Activated T-helper 17 cell treated with anti-CD3 and anti-CD28 coated beads, Interleukin-2, amount 50 U/mL, for 72 hours (primary cell): Measurements from ENCODE around the gene RASGRF2. TPM values are rescaled to one million over a fixed set of nuclear protein-coding genes. Genes with fewer than 3 reads are reported as not detected.

Experiments
- ATAC-seq: fragments of 150-1000 bp; cut with Tn5 transposase; replicated peaks from 2 replicates; pipeline ENCODE4 v1.10.0; 2021; ENCODE audit warnings: mild to moderate bottlenecking, moderate library complexity
- H3K27ac Mint-ChIP-seq: one replicate; pipeline ENCODE4 v1.8.0; 2022; ENCODE audit warnings: mixed read lengths
- H3K27me3 Mint-ChIP-seq: one replicate; pipeline ENCODE4 v1.8.0; 2022; ENCODE audit warnings: mixed read lengths
- H3K36me3 Mint-ChIP-seq: one replicate; pipeline ENCODE4 v1.8.0; 2022; ENCODE audit warnings: low read depth, mild to moderate bottlenecking, mixed read lengths
- H3K4me1 Mint-ChIP-seq: one replicate; pipeline ENCODE4 v1.8.0; 2022; ENCODE audit warnings: mixed read lengths
- H3K4me3 Mint-ChIP-seq: one replicate; pipeline ENCODE4 v1.8.0; 2022; ENCODE audit warnings: mild to moderate bottlenecking, mixed read lengths
- H3K9me3 Mint-ChIP-seq: one replicate; pipeline ENCODE4 v1.8.0; 2022; ENCODE audit warnings: mixed read lengths
- total RNA-seq, 2 donors: library from RNA; stranded (reverse); gene quantifications; one replicate each; pipeline ENCODE4 v1.2.3, GENCODE V29; 2022

RASGRF2 gene
- total RNA-seq, 2 donors from 2014 or later, result 6.8 to 7.6 TPM

DNA sequence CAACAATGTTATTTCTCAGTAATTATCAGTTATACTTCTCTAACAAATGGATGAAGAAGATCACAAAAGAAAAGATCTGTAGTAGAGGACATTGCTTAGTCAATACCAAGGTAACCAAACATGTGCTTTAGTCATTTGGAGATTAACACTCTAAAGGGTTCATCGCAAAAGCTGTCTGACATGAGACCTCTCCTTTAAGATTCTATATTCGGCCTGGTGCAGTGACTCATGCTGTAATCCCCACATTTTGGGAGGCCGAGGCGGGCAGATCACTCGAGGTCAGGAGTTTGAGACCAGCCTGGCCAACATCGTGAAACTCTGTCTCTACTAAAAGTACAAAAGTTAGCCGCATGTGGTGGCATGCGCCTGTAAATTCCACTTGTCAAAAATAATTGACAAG lies 254.7 kb downstream of the RASGRF2 start:
- Mint-ChIP-seq H3K27ac (peak overlapping the region; percentile 20), H3K4me3 (no peak overlapping the region)

DNA sequence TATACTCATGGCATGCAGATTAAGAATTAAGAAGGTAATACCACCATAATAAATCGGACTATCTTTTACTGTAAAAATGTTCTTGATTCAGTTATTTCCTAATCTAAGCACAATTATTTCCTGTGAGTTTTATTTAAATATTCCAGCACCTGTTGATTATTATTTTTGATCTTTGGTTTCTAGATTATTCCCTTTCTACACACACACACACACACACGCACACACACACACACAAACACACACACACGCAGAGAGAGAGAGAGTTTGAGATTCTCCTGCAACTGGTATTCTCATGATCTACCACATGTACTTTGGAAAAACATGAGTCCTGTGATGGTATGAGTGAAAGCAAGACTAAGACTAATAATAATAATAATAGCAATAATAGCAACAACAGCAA lies 256.0 kb downstream of the RASGRF2 start:
- no peaks in the 10 kb centered on the region for H3K27me3 Mint-ChIP-seq
- H3K9me3 Mint-ChIP-seq, result no peaks in the 10 kb centered on the region
- H3K36me3 Mint-ChIP-seq, result peaks cover 58% of the 10 kb centered on the region
- ATAC-seq, result no peak
- no peak overlapping the region for H3K4me3 Mint-ChIP-seq
- peaks cover 21% of the 10 kb centered on the region for H3K4me1 Mint-ChIP-seq
- peak overlapping the region; percentile 44 for H3K27ac Mint-ChIP-seq

More for the DNA sequence above, 254.7 kb downstream of the RASGRF2 start:
- Mint-ChIP-seq H3K36me3 (peaks cover 54% of the 10 kb centered on the region), H3K4me1 (peaks cover 30% of the 10 kb centered on the region), H3K9me3 (no peaks in the 10 kb centered on the region), H3K27me3 (no peaks in the 10 kb centered on the region)
- peak; percentile 30 for ATAC-seq

DNA sequence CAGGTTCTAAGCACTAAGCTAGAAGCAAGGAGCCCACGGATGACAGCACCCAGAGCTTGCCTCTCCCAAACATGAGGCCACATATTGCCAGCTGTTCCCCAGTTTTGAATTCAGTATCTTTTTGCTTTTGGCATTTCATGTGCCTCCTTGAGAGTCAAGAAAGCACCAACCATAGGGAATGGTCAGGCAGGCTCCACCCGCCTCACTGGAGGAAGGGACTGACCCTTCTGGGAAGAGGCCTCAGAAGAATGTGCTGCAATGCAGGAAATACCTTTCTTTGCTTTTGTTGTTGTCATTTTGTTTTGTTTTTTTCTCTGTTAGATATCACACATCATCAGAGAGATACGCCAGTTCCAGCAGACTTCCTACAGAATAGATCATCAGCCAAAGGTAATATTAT lies 259.2 kb downstream of the RASGRF2 start:
- peaks cover 5% of the 10 kb centered on the region for H3K4me1 Mint-ChIP-seq
- no peaks in the 10 kb centered on the region for H3K9me3 Mint-ChIP-seq
- H3K27ac Mint-ChIP-seq, result no peak overlapping the region
- no peaks in the 10 kb centered on the region for H3K27me3 Mint-ChIP-seq
- no peak for ATAC-seq
- H3K36me3 Mint-ChIP-seq, result peaks cover 37% of the 10 kb centered on the region
- H3K4me3 Mint-ChIP-seq, result no peak overlapping the region

DNA sequence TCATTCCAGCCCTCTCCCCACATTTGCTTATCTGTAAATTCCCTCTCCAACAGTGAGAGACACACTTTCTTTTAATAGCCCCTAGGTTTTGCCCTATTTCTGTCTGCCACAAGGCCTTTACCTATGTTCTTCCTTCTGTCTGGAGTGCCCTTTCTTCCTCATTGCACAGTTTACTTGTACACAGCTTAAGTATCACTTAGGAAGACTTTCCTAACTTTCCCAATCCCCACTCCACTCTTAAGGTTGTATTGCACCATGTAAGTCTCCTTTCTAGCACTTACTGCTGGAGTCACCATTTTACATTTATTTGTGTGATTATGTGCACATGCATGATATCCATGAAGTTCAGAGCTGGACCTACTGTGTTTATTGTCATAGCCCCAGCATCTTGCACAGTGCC lies 262.1 kb downstream of the RASGRF2 start:
- Mint-ChIP-seq H3K27ac (no peak overlapping the region), H3K4me1 (no peaks in the 10 kb centered on the region), H3K36me3 (peaks cover 44% of the 10 kb centered on the region), H3K4me3 (no peak overlapping the region), H3K9me3 (no peaks in the 10 kb centered on the region), H3K27me3 (no peaks in the 10 kb centered on the region)
- ATAC-seq, result no peak

DNA sequence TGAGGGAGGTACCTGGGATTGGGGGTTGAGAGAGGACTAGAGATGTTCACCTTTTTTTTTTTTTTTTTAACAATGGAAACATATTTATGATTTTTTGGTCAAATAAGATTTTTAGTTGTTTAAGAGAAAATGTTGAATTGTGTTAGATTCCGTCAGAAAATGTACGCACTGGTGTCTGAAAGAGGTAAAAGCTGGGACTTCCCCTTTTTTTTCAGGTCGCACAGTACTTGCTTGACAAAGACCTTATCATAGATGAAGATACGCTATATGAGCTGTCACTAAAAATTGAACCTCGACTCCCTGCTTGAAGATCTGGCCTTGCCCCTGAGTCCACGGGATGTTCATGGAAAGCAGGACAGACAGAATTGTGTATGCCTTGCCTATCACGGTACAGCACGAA lies 265.3 kb downstream of the RASGRF2 start:
- Mint-ChIP-seq H3K27me3 (no peaks in the 10 kb centered on the region), H3K4me3 (no peak overlapping the region), H3K9me3 (no peaks in the 10 kb centered on the region), H3K27ac (no peak overlapping the region), H3K36me3 (peaks cover 19% of the 10 kb centered on the region), H3K4me1 (no peaks in the 10 kb centered on the region)
- ATAC-seq, result no peak

DNA sequence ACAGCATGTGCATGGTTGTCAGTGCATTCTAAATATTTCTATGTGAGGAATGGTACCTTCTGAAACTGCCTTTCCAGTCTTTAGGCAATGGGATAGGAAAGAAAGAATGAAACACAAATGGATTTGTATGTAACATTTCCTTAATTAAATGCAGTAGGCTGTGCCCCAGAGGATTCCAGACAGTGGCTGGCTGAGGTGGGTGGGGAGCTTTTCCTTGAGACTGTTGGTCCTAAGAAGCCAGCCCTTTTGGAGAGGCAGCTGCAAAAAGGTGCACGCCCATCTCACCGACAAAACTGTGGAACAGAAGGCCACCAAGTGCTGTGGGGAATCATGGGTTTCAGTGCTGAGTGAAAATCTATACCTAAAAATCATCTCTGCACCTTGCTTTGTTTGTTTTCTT lies 266.1 kb downstream of the RASGRF2 start:
- Mint-ChIP-seq H3K36me3 (peaks cover 13% of the 10 kb centered on the region), H3K4me3 (no peak overlapping the region), H3K27ac (no peak overlapping the region), H3K27me3 (no peaks in the 10 kb centered on the region), H3K9me3 (no peaks in the 10 kb centered on the region), H3K4me1 (no peaks in the 10 kb centered on the region)
- ATAC-seq, result no peak

DNA sequence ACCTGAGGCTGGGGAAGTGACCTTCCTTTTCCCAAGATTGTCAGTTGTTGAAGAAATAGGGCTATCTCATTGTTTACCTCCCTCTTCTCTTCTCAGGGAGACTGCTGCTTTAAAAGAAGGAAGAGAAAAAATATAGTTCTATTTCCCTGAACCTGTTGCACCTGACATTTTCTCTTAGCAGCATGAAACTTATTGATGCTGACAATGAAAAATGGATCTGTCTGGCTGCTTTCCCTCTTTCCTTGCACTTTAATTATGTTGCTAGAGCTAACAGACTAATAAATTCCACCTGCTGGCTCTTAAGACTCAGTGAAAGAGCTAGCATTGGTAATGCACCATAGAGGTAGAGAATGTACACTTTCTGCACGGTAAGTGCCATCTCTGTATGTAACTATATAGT lies 266.8 kb downstream of the RASGRF2 start:
- Mint-ChIP-seq H3K9me3 (no peaks in the 10 kb centered on the region), H3K27me3 (no peaks in the 10 kb centered on the region), H3K36me3 (peaks cover 13% of the 10 kb centered on the region), H3K4me1 (no peaks in the 10 kb centered on the region), H3K27ac (no peak overlapping the region), H3K4me3 (no peak overlapping the region)
- no peak for ATAC-seq

DNA sequence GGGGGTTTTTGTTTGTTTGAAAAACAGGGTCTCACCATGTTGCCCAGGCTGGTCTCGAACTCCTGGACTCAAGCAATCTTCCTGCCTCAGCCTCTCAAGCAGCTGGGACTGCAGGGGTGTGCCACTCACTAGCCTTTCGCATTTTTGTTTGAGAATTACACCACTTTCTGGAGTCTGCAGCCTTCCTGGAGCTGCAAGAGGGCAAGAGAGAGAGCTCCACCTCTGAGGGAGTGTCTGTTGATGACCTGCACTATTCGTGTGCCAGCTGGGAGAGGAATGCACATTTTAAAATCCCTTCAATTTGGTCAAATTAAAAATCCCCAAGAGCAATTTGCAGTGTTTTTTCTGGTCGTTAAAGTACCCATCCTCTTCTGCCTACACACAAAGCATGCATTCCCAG lies 267.9 kb downstream of the RASGRF2 start:
- Mint-ChIP-seq H3K36me3 (peaks cover 13% of the 10 kb centered on the region), H3K9me3 (no peaks in the 10 kb centered on the region), H3K27me3 (no peaks in the 10 kb centered on the region), H3K4me1 (no peaks in the 10 kb centered on the region), H3K4me3 (no peak overlapping the region), H3K27ac (no peak overlapping the region)
- no peak for ATAC-seq

DNA sequence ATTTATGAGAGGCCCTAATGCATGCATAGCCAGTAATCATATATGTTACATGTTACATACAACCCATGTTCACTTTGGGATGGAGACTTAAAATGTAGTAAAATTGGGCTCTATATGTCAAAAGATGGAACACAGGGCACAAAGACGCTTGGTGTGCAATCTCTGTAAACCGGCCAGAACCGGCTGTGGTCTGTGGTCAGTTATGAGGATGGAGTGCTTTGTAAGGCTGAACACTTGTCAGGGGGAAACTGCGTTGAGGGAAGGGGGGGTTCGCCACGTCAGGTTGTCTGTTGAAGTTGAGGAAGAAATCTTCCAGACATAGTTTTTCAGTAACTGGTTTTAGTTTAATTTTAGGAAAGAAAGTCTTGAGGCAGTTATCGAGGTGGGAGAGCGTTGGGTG lies 270.3 kb downstream of the RASGRF2 start:
- Mint-ChIP-seq H3K4me1 (peaks cover 7% of the 10 kb centered on the region), H3K27me3 (no peaks in the 10 kb centered on the region), H3K27ac (peak overlapping the region; percentile 26), H3K9me3 (no peaks in the 10 kb centered on the region), H3K36me3 (peaks cover 7% of the 10 kb centered on the region), H3K4me3 (no peak overlapping the region)
- ATAC-seq, result no peak

DNA sequence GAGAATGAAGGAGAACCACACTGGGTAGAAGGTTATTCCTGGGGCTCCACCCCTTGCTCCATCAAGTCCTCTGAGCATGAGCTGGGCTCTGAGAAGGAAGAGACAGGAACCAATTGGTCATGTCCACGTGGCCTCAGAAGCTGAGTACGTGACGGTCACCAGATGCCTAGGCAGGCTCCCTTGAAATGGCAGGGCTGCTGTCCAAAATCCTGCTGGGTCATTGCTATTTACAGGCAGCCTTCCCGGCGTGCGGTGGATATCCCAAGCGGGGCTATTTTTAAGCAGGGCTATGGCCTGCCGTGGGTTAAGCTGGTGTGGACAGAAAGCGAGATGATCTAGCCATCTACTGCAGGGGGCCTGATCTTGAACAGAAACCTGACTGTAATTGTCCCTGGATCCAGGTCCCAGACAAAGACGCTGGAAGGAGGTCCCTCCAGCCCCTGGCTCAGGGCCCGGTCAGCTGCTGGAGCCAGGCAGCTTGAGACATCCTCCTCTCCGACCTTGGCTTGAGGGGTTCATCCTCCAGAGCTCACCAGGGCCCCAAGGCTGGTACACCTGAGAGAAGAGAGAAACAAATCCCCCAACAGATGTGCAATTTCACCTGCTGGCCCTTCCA lies 272.4 kb downstream of the RASGRF2 start:
- Mint-ChIP-seq H3K36me3 (no peaks in the 10 kb centered on the region), H3K27ac (no peak overlapping the region), H3K4me1 (peaks cover 7% of the 10 kb centered on the region), H3K4me3 (no peak overlapping the region), H3K27me3 (no peaks in the 10 kb centered on the region), H3K9me3 (no peaks in the 10 kb centered on the region)
- no peak for ATAC-seq

DNA sequence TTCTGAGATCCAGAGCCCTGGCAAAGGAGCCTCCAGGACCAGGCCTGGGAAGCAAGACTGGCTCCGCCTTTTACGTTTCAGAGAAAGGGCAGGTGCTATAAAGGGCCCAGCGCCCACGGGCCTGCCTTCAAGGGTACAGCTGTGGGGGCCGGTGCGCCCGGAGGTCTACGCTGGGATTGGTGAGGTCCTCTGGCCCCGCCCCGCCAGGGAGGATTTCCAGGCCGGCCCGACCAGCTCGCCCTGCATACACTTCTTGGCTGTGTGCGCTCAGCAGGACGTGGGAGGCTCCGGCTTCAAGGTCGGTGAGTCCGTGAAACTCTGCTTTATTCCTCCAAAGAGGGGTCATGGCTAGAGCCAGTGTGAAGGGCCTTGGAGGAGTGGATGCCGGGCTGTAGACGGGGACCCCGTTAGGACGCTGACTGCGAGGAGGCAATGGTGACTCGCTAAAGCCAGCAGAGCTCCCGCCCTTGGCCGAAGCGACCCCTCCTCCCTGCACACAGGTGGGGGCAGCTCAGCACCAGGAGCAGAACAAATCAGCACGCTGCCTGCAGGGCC lies 273.0 kb downstream of the RASGRF2 start, which contains the start of gene CKMT2:
TSS of gene CKMT2 (plus strand) at position 243 of the 555 bp plus-strand sequence. CDS start 17,811 bp downstream, outside the sequence.
- no peak within 1 kb of the TSS for H3K4me3 Mint-ChIP-seq
- ATAC-seq, result no peak

DNA sequence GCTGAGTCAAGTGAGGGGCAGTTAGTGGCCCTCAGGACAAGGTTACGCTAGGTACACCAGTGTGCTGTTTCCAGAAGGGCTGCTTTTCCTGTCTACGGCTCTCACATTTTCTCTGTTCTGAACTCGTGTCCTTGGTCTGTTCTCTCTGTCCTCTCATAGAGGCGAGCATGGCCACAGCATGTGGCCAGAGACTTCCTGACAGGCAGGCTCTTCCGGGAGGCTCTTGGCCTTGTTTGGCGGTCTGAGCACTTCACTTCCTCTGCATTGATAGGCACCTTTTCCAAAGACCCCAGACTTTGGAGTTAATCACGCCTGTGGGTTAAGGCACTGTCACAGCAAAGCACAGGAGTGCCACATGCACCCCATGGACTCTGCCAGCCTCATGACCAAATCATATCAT lies 274.1 kb downstream of the RASGRF2 start:
- Mint-ChIP-seq H3K27ac (peak overlapping the region; percentile 59), H3K4me1 (peaks cover 7% of the 10 kb centered on the region), H3K36me3 (no peaks in the 10 kb centered on the region), H3K4me3 (no peak overlapping the region), H3K9me3 (no peaks in the 10 kb centered on the region), H3K27me3 (no peaks in the 10 kb centered on the region)
- ATAC-seq, result no peak

More for the DNA sequence above, 273.0 kb downstream of the RASGRF2 start, which contains the start of gene CKMT2:
- H3K27me3 Mint-ChIP-seq, result no peaks in the 10 kb centered on the region
- H3K4me1 Mint-ChIP-seq, result peaks cover 7% of the 10 kb centered on the region
- H3K36me3 Mint-ChIP-seq, result no peaks in the 10 kb centered on the region
- H3K27ac Mint-ChIP-seq, result no peak within 1 kb of the TSS
- H3K9me3 Mint-ChIP-seq, result no peaks in the 10 kb centered on the region

DNA sequence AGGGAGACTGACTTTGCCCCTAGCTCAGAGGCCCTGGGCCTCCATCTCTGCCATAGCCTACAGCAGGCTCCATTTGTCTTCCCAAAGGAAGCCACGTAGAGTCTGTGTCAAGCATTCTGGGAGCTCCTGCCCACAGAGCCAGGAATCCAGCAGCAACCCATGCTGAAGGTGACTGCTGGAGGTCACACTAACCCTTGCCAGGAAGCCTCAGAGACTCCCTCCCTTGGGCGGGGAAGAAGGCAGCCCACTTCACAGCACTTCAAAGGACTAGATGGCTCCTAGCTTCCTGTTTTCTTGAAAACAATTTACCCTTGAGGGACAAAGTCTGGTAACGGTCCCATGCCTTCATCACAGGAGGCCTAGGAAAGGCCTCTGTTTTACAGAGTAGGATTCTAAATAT lies 274.6 kb downstream of the RASGRF2 start:
- Mint-ChIP-seq H3K27ac (peak overlapping the region; percentile 59), H3K4me3 (no peak overlapping the region), H3K36me3 (no peaks in the 10 kb centered on the region), H3K9me3 (no peaks in the 10 kb centered on the region), H3K27me3 (no peaks in the 10 kb centered on the region), H3K4me1 (peaks cover 7% of the 10 kb centered on the region)
- peak; percentile 16 for ATAC-seq

DNA sequence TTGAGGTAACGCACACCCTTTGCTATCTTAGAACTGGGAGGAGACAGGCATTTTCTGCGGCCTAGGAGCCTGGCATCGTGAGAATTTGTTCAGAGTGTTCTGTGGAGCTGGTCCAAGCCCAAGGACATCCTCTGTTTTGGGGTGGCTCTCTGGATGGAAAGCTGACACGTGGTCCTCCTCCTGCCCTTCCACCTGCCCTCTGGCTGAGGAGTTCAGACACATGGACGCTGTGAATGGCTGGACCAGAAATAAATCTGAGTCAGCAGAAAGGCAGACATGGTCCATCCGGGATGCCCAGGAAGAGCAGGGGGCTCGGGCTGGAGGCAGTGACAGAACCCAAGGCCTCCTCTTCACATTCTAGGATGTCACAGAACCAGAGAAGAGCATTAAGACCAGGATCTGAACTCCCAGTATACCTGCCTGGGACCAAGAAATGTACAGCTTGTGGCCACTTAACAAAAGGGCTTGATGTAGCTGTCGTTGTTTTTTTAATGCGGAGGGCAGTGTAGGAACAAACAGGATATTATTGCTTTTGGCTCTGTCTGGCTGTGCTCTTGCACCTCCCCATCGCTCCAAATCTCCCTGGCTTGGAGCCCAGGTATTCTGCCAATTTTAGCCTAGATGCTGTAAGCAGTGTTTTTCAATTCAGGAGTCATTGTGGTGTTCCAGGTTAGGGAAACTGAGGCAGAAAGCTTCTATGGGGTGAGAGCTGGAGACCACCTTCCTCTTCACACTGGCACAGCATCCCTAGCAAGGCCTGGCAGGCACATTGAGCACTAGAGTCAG lies 275.3 kb downstream of the RASGRF2 start:
- H3K36me3 Mint-ChIP-seq, result no peaks in the 10 kb centered on the region
- peaks cover 7% of the 10 kb centered on the region for H3K4me1 Mint-ChIP-seq
- H3K9me3 Mint-ChIP-seq, result no peaks in the 10 kb centered on the region
- H3K27me3 Mint-ChIP-seq, result no peaks in the 10 kb centered on the region
- no peak for ATAC-seq
- H3K27ac Mint-ChIP-seq, result peak overlapping the region; percentile 20
- no peak overlapping the region for H3K4me3 Mint-ChIP-seq

DNA sequence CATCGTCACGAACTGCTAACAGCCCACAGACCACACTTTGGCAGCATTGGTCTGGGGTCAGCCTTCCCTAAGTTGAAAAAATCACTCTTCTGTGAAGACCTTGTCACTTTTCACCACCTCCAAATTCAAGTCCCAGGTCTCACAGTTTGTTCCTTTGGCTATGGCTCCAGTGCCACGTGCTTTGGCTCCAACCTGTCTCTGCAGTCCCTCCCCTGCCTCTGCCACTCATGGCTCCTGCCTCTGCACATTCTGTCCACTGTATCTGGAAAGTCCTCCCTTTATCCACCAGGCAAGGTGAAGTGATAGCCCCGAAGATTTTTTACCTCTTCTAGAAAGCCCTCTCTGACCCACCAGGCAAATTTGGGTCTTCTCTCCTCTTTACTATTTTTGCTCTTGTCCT lies 278.3 kb downstream of the RASGRF2 start:
- Mint-ChIP-seq H3K4me3 (no peak overlapping the region), H3K27ac (no peak overlapping the region), H3K27me3 (no peaks in the 10 kb centered on the region), H3K36me3 (no peaks in the 10 kb centered on the region), H3K4me1 (peaks cover 15% of the 10 kb centered on the region), H3K9me3 (no peaks in the 10 kb centered on the region)
- ATAC-seq, result no peak
